ENCODE measurements around the gene EXOC3L2.

- TF ChIP-seq POLR2A (IDR thresholded peaks at IDR 0.05) (no peak), POLR2AphosphoS5 (IDR thresholded peaks at IDR 0.05) (no peak)
- TF ChIP-seq, protein P1, sequence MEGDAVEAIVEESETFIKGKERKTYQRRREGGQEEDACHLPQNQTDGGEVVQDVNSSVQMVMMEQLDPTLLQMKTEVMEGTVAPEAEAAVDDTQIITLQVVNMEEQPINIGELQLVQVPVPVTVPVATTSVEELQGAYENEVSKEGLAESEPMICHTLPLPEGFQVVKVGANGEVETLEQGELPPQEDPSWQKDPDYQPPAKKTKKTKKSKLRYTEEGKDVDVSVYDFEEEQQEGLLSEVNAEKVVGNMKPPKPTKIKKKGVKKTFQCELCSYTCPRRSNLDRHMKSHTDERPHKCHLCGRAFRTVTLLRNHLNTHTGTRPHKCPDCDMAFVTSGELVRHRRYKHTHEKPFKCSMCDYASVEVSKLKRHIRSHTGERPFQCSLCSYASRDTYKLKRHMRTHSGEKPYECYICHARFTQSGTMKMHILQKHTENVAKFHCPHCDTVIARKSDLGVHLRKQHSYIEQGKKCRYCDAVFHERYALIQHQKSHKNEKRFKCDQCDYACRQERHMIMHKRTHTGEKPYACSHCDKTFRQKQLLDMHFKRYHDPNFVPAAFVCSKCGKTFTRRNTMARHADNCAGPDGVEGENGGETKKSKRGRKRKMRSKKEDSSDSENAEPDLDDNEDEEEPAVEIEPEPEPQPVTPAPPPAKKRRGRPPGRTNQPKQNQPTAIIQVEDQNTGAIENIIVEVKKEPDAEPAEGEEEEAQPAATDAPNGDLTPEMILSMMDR (IDR thresholded peaks at IDR 0.05), result no peak
Observed at GRCh38 chr19:45271098-45271734, 26.0 kb upstream of the EXOC3L2 start.
